SIG-M5 treated with dmso at 0.1 percent for 504 hours (cell line): ENCODE measurements around the gene CAPG.

Experiments
- DNase-seq: peaks from one replicate; lab custom pipeline; 2025; ENCODE audit not compliant: unreplicated experiment; lab: John Stamatoyannopoulos, UW

CAPG gene

DNA sequence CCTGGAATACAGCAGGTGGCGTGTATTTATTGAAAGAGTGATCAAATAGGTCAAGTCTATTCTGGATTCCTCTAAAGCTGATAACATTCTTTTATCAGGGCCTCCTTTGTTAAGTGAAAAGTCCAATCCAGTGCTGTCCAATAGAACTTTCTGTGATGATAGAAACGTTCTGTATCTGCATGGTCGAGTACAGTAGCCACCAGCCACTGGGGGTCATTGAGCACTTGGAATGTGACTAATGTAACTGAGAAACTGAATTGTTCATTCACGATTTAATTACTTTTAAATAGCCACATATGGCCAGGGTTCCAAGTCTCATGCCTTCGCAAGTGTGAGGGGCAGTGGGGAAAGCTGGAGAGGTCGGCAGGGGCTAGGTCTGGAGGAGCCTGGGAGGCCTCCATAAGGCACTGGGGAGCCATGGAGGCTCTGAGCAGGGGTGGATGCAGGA is 28.9 kb upstream of the CAPG start:
- DNase-seq: no peak

DNA sequence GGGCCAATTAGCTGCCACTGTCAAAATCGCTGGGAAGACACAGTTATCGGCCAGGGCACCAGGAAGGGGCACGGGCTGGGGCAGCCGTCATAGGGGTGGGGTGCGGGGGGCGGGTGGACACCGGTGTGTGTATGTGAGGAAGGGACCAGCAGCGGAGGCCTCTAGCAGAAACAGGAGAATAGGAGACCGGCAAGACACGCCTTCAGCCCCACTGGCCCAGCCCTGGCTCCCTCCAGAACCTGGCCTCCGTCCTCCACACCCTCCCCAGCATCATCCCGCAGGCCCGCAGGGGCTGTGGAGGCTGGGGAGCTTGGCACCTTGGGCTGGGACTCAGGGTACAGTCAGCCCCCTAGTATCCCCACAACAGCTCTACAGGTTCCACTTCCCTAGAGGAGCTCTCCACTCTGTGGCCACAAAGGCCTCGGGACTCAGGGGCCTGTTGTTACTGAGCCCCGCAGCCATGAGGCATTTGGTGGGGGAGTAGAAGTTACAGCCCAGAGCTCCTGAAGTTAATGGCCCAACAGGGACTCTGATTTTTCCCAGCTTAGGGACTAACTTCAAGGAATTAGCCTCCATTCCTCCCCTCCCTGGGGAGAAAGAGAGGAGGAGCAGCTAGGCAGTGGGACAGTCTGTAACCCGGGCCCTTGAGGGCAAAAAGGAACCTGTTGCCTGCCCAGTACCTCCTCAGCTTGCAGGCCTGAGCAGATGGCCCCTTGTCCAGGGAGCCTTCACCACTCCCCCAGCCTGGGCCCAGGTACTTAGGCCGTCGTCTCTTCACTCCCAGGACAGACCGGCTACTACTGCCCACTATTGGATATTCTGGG is 28.2 kb upstream of the CAPG start:
- no peak for DNase-seq

DNA sequence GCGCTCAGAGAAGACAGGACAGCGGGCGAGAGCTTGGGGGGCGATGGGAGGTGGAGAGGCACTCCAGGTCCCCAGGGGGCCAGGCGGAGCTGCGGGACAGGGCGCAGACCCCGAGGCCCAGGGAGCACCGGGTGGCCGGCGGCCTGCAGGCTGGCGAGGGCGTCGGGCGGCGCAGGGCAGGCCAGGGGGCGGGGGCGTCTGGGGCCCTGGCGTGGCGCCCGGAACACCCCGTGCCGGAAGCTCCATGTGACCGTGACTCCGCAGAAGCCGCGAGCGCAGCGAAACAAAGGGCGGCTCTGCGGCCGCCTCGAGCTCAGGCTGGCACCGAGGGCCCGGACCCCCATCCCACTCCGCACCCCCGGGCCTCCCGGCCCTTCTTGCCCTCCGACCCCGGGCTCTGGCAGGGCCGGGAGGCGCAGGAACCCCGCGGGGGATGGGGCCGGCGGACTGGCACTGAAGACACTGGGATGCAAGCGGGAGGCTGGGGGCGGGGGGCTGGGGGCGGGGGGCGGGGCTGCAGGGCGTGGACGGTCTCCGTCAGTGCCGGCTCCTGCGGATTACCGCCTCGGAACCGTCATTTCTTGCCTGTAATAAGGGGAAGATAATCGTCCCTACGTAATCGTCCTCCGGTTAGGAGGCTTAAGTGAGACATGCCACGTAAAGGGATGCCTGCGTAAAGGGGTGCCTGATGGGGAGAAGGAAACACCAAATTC is 27.5 kb upstream of the CAPG start:
- DNase-seq: no peak

DNA sequence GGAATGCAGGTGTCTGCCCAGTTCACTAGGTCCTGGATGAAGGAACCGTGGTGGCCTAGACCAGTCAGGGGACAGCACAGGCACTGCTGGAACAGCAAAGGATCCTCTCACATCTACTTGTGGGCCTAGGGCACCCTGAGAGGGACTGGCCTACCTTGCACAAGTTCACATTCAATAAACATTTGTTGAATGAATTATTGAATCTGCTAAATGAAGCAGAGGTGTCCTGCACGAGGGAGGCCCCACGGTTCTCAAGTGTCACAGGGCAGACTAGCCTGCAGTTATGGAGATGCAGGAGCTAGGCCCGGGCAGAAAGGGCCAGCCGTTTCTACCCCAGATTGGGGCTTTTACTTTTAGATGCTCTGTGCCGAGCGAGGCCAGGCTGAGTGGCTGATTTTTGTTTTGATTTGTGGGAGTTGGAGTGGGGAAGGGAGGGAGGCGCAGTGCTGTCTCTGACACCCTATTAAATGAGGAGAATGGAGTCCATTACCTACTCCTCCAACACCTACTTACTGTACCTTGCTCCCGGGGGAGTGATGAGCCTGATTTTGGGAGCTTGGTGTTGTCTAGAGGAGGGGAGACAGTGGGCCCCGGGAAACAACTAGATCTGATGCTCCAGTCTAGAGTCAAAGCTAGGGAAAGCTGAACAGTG is 26.8 kb upstream of the CAPG start:
- DNase-seq: no peak

DNA sequence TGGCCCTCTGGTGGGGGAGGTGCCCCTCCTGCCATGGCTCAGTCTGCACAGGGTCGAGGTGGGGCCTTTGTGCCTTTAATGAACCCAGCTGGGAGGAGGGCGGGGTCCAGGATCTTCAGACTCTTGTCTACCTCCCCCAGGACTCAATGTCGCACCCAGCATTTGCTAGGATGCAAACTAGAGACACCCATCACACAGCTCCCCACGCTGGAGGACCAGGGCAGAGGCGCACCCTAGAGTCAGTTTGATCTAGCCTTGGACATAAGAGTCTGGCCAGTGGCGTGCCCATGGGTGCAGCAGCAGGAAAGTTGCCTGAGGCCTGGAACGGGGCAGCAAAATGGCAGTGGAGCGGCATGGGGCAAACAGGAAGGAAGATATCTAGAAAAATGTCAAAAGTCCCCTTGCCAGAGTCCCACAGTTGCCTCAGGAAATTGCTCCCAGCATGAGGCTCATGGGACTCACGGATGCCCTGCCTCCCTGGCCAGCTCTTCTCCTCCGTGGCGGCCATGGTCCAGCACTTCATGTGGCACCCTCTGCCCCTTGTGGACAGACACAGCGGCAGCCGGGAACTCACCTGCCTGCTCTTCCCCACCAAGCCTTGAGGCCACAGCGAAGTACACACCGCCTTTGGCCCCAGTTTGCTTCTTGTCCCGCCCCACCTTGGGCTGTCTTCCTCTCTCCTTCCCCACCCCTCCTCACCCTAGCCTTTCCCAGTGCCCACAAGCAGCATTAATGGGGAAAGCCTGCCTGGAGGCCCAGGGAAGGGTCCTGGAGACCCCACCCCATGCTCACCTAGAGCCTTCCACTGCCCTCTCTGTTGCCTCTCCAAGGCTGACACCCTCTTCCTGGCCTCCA is 26.0 kb upstream of the CAPG start:
- no peak for DNase-seq

DNA sequence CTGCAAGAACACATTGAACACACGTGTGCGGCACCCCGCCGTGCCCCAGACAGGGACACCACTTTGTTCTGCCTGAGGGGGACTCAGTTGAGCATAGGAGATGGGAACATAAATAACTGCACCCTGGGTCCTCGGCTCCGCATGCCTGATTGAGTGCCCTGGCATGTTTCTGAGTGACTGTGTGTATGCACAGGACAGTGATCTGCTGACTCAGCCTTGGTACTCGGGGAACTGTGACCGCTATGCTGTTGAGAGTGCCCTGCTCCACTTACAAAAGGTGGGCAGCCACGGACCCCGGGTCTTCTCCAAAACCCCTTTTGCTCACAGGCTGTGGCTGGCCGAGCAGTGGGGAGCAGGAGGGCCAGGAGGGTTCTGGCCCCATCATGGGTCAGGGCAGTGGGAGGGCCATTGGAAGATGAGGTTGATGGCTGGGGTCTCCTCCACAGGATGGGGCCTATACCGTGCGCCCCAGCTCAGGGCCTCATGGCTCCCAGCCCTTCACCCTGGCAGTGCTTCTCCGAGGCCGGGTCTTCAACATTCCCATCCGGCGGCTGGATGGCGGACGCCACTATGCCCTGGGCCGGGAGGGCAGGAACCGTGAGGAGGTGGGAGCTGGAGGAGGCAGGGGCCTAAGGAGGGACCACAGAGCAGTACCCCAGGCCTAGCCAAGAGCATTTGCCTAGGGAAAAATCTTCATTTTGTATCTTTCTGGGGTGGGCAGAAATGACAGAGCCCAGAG is 25.2 kb upstream of the CAPG start:
- DNase-seq: no peak

DNA sequence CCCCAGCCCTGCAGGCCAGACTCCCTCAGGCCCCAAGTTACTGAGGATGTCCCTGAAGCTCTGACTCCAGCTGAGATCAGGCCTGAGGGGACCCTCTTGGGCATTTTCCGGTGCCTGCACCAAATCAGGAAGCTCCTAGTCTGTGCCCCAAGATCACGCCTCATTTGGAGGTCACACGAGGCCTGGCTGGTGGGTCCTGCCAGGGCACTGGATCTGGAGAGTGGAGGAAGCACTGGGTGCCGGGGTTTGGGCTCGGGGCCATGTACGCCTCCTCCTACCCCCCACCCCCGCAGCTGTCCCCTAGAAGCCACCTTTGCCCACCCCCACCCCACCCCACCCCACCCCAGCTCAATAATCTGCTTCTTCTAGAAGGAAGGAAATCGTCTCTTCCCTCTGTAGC is 24.5 kb upstream of the CAPG start:
- no peak for DNase-seq

DNA sequence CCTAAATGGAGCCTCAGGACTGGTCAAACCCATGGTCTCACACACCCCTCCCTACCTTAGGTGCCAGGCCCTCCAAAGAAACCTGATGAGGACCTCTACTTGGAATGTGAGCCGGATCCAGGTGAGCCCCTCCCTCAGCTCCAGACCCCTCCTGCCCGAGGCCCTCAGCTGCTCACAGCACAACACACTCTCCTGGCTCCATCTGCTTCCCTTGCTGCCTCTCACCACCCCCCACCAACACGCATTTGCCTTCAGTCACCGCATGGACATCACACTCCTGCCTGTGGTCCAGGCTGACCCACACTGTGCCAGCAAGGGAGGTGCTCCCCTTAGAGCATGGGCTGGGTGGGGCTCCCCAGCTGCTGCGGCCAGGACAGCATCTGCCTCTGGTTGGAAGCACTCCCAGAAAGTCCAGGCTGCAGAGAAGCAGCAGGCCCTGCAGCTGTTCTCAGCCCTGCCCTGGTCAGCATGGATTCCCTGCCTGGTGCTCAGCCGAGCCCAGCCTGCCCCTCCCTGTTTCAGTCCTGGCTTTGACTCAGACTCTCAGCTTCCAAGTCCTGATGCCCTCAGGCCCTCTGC is 23.4 kb upstream of the CAPG start:
- DNase-seq: no peak

DNA sequence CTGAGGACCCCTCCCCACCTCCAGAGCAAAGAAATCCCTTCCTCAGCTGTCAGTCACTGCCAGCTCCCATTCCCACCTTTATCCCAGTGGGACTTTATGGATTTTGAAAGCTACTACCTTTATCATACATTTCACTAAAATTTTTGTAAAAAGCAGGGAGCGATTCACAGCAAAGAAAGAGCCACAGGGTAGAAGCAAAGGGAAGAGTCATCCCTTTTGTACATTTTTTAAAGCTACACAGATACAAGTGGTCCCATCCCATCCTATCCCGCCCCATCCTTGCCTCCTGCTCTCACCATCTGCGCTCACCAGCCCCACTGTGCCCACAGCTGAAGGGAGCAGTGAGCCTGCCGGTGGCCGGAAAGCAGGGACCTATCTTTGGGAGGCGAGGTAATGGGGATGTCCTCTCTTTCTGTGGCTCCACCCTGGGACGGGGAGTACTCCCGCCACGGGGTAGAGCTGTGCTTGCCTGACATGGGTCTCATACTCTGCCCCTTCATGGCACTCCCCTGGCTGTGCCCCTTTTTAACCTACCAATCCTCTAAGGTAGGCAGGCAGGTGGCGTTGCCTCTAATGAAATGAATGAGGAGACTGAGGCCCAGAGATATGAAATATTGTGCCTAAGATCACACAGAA is 21.5 kb upstream of the CAPG start:
- DNase-seq: no peak

DNA sequence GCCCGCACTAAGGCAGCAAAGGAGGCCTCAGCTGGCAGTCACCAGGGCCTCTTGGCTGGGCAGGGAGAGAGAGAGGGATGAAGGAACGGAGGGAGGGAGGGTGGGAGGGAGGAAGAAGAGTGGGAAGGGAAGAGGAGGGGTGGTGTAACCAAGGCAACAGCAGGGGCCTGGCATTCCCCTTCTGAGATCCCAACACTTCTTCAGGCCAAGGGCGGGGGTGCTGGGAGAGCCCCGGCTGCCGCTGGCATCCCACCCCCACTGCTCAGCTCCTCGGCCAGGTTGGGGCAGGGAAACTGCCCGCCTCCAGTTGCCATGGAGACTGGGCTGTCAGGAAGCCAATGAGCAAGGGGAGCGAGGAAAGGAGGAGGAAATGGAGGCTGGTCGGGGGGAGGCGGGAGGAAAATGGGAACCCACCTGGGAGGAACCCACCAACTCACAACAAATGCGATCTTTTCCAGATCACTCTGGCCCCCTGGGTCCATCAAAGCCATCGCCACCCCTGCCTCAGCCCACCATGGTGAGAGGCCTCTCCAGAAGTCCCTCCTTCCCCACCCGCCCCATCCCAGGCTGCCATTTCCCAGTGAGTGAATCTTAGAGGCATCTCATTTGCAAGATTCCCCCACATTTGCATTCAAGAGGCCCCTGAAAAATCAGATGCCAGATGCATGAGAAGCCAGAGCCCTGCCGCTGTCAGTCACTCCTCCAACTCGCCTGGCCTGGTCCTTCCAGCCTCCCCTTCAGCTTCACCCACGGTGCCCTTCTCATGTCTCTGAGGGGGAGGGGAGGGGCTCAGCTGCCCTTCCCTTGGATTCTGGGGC is 20.8 kb upstream of the CAPG start:
- no peak for DNase-seq

DNA sequence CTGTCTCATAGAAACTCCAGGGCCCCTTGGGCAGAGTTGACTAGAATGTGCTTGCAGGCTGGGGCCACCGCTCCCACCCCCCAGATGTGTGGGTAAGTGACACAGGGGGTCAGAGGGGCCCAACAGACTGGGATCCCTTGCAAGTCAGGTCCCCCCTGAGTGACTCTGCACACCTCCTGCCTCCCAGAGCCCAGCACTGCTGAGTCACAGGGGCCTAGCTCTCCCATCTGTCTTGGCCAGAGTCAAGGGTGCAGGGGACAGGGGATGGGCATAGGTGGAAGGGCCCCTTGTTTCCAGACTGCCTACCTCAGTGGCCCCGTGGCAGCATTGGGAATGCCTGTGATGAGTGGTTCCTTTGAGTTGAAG is 19.7 kb upstream of the CAPG start:
- DNase-seq: no peak

DNA sequence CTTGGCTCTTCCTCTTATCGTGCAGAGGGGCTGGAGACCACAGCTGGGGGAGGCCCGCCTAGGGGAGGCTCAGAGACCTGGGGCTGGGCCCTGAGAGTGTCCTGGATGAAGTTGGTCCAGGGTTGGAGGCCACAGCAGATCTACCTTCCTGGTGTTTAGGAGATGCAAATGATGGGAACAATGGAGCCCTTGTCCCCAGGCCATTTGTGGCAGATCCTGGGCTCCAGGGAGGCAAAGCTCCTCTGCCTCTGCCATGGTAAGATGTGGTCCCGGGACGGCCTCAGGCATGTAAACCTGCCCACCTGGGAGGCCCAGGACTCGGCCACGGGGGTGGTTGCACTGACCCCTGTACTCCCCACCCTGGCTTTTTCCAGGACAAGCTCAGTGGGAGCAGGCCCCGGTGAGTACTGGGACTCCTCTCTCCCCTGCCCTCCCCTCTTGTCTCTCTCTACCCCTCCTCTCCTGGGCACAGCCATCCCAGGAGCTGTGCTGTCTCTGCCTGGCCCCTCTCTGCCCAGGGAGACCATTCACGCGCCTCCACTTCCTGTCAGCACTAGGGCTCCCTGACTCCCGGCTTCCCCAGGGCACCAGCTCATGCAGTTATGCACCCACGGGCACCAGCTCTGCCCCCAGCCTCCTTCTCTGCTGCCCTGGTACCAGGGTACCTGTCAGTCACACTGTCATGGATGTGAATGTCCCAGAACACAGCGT is 19.2 kb upstream of the CAPG start:
- DNase-seq: no peak

DNA sequence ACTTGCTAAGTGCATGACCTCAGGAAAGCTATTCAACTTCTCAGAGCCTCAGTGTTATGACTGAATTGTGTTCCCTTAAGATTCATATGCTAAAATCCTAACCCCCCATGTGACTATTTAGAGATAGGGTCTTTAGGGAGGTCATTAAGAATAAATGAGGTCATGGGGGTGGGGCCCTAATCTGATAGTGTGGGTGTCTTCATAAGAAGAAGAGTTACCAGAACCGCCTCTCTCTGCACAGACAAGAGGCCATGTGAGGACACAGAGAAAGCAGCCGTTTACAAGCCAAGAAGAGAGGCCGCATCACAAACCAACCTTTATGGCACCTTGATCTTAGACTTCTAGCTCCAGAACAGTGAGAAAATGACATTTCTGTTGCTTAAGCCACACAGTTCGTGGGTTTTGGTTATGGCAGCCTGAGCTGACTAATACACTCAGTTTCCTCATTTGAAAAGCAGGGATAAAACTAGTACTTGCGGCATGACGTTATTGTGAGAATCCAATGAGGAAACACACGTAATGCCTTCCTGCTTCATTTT is 18.2 kb upstream of the CAPG start:
- peak; percentile 88 for DNase-seq

DNA sequence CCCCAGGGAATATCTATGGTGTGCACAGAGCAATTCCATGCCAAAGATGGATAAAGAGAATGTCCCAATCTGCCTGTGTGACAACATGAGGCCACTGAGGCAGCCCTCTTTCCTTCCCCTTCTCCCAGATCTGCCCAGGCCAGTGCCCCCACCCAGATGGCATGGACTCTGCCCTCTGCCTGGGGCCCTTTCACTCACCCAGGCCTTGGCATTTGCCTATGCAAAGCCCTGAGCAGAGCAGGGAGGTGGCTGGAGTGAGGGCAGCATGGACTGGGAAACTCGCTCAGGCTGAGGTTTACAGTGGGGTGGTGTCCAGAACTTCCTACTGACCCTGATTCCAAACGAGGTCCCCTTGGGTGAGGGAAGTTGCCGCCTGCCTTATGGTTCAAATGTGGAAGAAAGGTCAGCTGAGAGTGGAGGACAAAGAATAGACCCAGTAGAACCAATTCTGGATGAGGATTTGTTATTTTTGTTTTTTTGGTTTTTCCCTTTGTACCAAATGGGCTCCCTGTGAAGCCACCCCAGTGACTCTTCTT is 17.2 kb upstream of the CAPG start:
- DNase-seq: no peak

DNA sequence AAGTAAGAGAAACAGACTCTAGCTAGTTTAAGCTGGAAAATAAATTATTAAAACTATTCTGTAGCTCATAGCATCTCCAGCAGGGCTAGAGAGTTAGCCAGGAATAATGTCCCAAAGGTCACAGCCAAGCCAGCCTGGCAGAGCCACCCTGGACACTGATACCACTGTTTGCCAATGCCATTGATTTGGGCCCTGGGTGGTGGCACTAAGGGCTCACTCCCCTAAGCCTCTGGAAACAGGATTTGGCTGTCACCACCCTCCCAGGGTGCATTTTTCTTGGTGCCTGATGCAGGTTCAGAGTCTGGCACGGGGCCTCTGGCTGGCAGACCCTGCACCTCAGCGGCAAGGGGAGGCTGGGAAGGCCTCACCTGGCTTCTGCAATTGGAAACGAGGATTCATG is 15.4 kb upstream of the CAPG start:
- DNase-seq: no peak

DNA sequence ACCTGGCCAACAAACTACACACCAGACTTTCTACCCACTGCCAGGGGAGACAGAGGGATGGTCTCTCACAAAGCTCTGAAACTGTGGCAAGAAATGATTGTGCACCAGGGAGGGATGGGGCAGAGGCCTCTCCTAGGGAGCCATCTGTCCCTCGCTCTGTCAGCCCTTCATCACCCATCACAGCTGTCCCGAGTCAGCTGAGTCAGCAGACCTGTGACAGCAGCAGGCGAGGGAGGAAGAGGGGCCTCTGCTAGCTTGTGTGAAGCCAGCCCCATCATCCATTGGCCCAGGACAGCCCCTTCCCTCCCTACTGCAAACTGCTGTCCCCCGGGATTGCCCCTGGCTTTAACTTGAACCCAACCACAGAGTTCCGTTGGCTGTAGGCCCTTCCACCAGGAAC is 13.4 kb upstream of the CAPG start:
- DNase-seq: no peak

DNA sequence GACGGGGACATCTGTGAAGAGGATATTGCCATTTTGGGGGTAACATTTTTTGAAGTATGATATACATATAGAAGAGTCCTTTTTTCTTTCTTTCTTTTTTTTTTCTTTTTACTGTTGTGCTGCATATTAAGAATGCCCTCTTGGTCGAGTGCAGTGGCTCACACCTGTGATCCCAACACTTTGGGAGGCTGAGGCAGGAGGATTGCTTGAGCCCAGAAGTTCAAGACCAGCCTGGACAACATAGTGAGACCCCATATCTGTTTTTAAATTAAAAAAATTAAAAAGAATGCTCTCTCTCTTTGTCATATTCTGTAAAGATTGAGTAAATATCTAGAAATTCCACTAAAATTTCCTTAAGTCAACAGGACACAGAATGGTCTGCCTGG is 11.9 kb upstream of the CAPG start:
- no peak for DNase-seq
